ENCODE measurements around the gene WFIKKN1.

- no peak for TF ChIP-seq INSM2 (tag by site-specific recombination; IDR thresholded peaks at IDR 0.05)
- TF ChIP-seq CTCF (tag by site-specific recombination; IDR thresholded peaks at IDR 0.05), result no peak
- TF ChIP-seq ZBTB10 (tag by site-specific recombination; IDR thresholded peaks at IDR 0.05), result no peak
- TF ChIP-seq REST (tag by site-specific recombination; IDR thresholded peaks at IDR 0.05), result no peak
- no peak for TF ChIP-seq ZNF501 (tag by site-specific recombination; IDR thresholded peaks at IDR 0.05)
- no peak for TF ChIP-seq ZNF449 (tag by site-specific recombination; IDR thresholded peaks at IDR 0.05)
- no peak for TF ChIP-seq ZNF133 (tag by site-specific recombination; IDR thresholded peaks at IDR 0.05)
- TF ChIP-seq MEIS1 (CRISPR knock-in tag; IDR thresholded peaks at IDR 0.05; ENCODE audit: borderline replicate concordance), result no peak
- no peak for TF ChIP-seq HOXD13 (CRISPR knock-in tag; IDR thresholded peaks at IDR 0.05; ENCODE audit: borderline replicate concordance)
- TF ChIP-seq TCF7L2 (IDR thresholded peaks at IDR 0.05; ENCODE audit: borderline replicate concordance, low read depth, low read length), result no peak
- TF ChIP-seq ZNF362 (tag by site-specific recombination; IDR thresholded peaks at IDR 0.05), result no peak
- no peak for TF ChIP-seq ZSCAN5A (tag by site-specific recombination; IDR thresholded peaks at IDR 0.05)
- TF ChIP-seq ZNF76 (tag by site-specific recombination; IDR thresholded peaks at IDR 0.05; ENCODE audit: borderline replicate concordance, low read depth), result no peak
Observed at GRCh38 chr16:622920-623280, 7.9 kb upstream of the WFIKKN1 start.

All from HEK293 (cell line).